ENCODE results near the gene PPP2R5C.

GRCh38 chr14:101716077-101716950 lies 45.2 kb upstream of the PPP2R5C start:
- TF ChIP-seq CTCF (IDR thresholded peaks at IDR 0.05): no peak
- no peak for TF ChIP-seq POLR2A (IDR thresholded peaks at IDR 0.05)
- TF ChIP-seq POLR2AphosphoS5 (IDR thresholded peaks at IDR 0.05): no peak
- TF ChIP-seq EP300 (IDR thresholded peaks at IDR 0.05): no peak
